Memory B cell (primary cell): ENCODE data around the gene TMED4.

Experiments
- ATAC-seq: fragments of 150-1000 bp; cut with Tn5 transposase; 2 replicates; pipeline ENCODE4 v1.10.0; 2021; ENCODE audit warnings: low read depth, mild to moderate bottlenecking, moderate library complexity
- DNase-seq, 2 donors: peaks; one replicate each; pipeline ENCODE4 v3.0.0; 2022; ENCODE audit warnings: low spot score in 2 of 2
- H3K27ac Mint-ChIP-seq: one replicate; pipeline ENCODE4 v1.8.0; 2022; ENCODE audit warnings: mild to moderate bottlenecking, moderate library complexity, mixed read lengths
- H3K27me3 Mint-ChIP-seq: one replicate; pipeline ENCODE4 v1.8.0; 2022; ENCODE audit warnings: mixed read lengths
- H3K36me3 Mint-ChIP-seq: one replicate; pipeline ENCODE4 v1.8.0; 2022; ENCODE audit warnings: mild to moderate bottlenecking, mixed read lengths
- H3K4me1 Mint-ChIP-seq: one replicate; pipeline ENCODE4 v1.8.0; 2022; ENCODE audit warnings: mixed read lengths
- H3K4me3 Mint-ChIP-seq: one replicate; pipeline ENCODE4 v1.8.0; 2022; ENCODE audit warnings: mild to moderate bottlenecking, moderate library complexity, mixed read lengths
- H3K9me3 Mint-ChIP-seq: one replicate; pipeline ENCODE4 v1.8.0; 2022; ENCODE audit warnings: mixed read lengths

Gene TMED4

DNA sequence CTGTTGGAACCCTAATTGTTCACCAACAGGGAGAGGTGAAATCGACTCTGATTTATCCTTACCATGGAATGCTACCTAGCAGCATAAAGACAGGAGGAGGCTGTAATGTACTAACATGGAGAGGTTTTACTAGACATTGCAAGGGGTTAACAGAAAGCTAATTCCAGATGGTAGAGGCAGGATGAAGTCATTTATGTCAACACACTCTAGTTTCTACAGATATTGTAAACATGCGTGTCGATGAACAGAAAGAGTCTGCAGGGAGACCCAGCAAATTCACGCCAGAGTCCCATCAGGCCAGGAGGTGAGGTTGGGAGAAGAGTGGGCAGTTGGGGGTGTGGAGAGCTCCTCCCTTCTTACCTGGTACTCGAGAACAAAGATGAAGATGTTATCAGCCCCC, 47.9 kb downstream of the TMED4 start:
- DNase-seq (no peak), ATAC-seq (no peak)
- Mint-ChIP-seq H3K4me3 (no peak overlapping the region), H3K27me3 (peaks cover under 1% of the 10 kb centered on the region), H3K4me1 (peaks cover 9% of the 10 kb centered on the region), H3K9me3 (peaks cover under 1% of the 10 kb centered on the region), H3K27ac (no peak overlapping the region), H3K36me3 (no peaks in the 10 kb centered on the region)

- peaks cover 2% of the 10 kb centered on the region for H3K27me3 Mint-ChIP-seq
- no peak for ATAC-seq
- H3K4me1 Mint-ChIP-seq, result peaks cover 9% of the 10 kb centered on the region
- no peak overlapping the region for H3K4me3 Mint-ChIP-seq
- H3K9me3 Mint-ChIP-seq, result peaks cover 2% of the 10 kb centered on the region
- DNase-seq, result no peak
- no peaks in the 10 kb centered on the region for H3K36me3 Mint-ChIP-seq
- no peak overlapping the region for H3K27ac Mint-ChIP-seq
These were observed 48.6 kb downstream of the TMED4 start for GRCh38 chr7:44533301-44534055.

DNA sequence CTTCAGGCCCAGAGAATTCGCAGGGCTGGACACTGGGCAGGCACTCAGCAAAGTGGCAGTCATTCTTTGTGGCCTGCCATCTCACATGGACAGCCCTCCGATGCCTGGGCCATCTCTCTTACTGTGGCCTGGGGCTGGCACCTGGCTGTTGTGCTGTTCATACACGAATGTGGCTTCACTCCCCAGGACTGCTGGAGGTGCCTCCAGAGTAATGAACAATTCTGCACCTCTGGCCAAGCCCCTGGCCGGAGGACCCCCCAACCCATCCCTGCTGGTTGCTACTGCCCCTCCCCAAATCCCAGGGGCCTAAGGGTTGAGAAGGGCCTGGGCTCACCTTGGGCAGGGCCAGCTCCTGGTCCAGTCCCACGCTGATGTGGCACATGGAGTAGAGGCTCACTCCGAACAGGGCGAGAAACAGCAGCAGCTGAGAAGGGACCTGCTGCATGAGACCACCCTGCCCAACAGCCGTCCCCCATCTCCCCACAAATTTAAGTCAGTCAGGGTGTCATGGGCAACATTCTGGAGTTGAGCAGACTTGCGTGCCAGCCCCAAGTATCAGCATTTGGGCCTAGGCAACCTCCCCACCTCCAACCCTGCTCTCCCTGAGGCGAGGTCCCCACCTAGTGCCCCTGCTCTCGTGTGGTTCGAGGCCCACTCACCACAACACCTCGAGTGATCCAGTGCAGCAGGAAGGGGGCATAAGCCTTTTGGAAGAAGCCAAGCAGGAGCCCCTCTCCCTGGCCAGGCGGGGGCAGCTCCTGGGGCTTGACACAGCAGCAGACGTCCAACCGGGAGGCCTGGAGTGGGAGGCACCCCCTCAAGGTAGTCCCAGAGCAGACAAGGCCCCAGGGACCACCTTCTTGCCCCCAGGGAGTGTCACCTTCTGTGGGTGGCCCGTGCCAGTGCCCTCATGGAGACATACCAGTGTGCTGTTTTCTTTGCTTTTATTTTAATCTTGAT, 50.3 kb downstream of the TMED4 start:
- ATAC-seq (no peak), DNase-seq (no peak)
- Mint-ChIP-seq H3K9me3 (peaks cover 2% of the 10 kb centered on the region), H3K4me1 (peaks cover 9% of the 10 kb centered on the region), H3K27me3 (peaks cover 2% of the 10 kb centered on the region), H3K27ac (no peak overlapping the region), H3K4me3 (no peak overlapping the region), H3K36me3 (no peaks in the 10 kb centered on the region)

- DNase-seq (no peak), ATAC-seq (no peak)
- Mint-ChIP-seq H3K27ac (no peak overlapping the region), H3K27me3 (peaks cover 3% of the 10 kb centered on the region), H3K9me3 (peaks cover 3% of the 10 kb centered on the region), H3K4me1 (peaks cover 9% of the 10 kb centered on the region), H3K4me3 (no peak overlapping the region), H3K36me3 (peaks cover under 1% of the 10 kb centered on the region)
These were observed 51.0 kb downstream of the TMED4 start for GRCh38 chr7:44530990-44531389.
